DND-41 (cell line): Measurements from ENCODE around the gene GNB2.

ENCODE experiments used
- ATAC-seq: fragments of 200-7000 bp; cut with Tn5 transposase; 3 replicates; pipeline ENCODE4 v1.9.1; 2021; ENCODE audit warnings: low read depth; ENCODE audit not compliant: insufficient read depth
- DNase-seq: peaks from one replicate; pipeline ENCODE4 v3.0.0-alpha.2; 2020
- H2AFZ ChIP-seq: 2 replicates; pipeline ENCODE4 v1.6.0; 2012; ENCODE audit warnings: low read depth, low read length
- H3K27ac ChIP-seq: 2 replicates; pipeline ENCODE4 v1.5.1; 2012; ENCODE audit warnings: low read length, inconsistent platforms
- H3K27me3 ChIP-seq: fragments of 200-600 bp; sonication (generic); 2 replicates; pipeline ENCODE4 v1.6.0; 2012; ENCODE audit warnings: low read length, mild to moderate bottlenecking, inconsistent platforms; ENCODE audit not compliant: insufficient read depth, poor library complexity
- H3K36me3 ChIP-seq: 2 replicates; pipeline ENCODE4 v1.5.1; 2012; ENCODE audit warnings: low read length, inconsistent platforms; ENCODE audit not compliant: insufficient read depth
- H3K4me1 ChIP-seq: 2 replicates; pipeline ENCODE4 v1.5.1; 2012; ENCODE audit warnings: mild to moderate bottlenecking, low read length; ENCODE audit not compliant: insufficient read depth
- H3K4me2 ChIP-seq: 2 replicates; pipeline ENCODE4 v1.6.0; 2012; ENCODE audit warnings: mild to moderate bottlenecking, moderate library complexity, low read length, inconsistent platforms; ENCODE audit not compliant: insufficient read depth
- H3K4me3 ChIP-seq, 2 experiments: fragments of 200-600 bp in 1 of 2; shearing (Covaris generic) in 1 of 2; 2 replicates each; pipeline ENCODE4 v1.5.1; 2012 to 2016; ENCODE audit warnings: inconsistent platforms in 2 of 2, low read length in 2 of 2, mild to moderate bottlenecking in 2 of 2, low read depth in 1 of 2, moderate library complexity in 1 of 2
- H3K79me2 ChIP-seq: 2 replicates; pipeline ENCODE4 v1.6.0; 2012; ENCODE audit warnings: low read length, inconsistent platforms; ENCODE audit not compliant: insufficient read depth
- H3K9ac ChIP-seq: 2 replicates; pipeline ENCODE4 v1.6.0; 2012; ENCODE audit warnings: low read depth, mild to moderate bottlenecking, inconsistent platforms, low read length, moderate library complexity
- H3K9me3 ChIP-seq: 2 replicates; pipeline ENCODE4 v1.5.1; 2012; ENCODE audit warnings: low read length, moderate library complexity, mild to moderate bottlenecking, inconsistent platforms; ENCODE audit not compliant: insufficient read depth, severe bottlenecking
- H4K20me1 ChIP-seq: 2 replicates; pipeline ENCODE4 v1.6.0; 2012; ENCODE audit warnings: low read length; ENCODE audit not compliant: insufficient read depth
- EZH2 ChIP-seq: IDR thresholded peaks from 3 replicates; pipeline ENCODE4 v1.6.1; 2012; ENCODE audit warnings: borderline replicate concordance, low read depth, mild to moderate bottlenecking, moderate library complexity, low read length, inconsistent platforms; ENCODE audit not compliant: severe bottlenecking
- TF ChIP-seq, protein P1 (sequence below): IDR thresholded peaks from 2 replicates; pipeline ENCODE4 v1.5.1; 2012; ENCODE audit warnings: borderline replicate concordance, low read length, moderate library complexity, mild to moderate bottlenecking; ENCODE audit not compliant: poor library complexity, severe bottlenecking; ENCODE audit errors: extremely low read depth

The GNB2 gene

DNA sequence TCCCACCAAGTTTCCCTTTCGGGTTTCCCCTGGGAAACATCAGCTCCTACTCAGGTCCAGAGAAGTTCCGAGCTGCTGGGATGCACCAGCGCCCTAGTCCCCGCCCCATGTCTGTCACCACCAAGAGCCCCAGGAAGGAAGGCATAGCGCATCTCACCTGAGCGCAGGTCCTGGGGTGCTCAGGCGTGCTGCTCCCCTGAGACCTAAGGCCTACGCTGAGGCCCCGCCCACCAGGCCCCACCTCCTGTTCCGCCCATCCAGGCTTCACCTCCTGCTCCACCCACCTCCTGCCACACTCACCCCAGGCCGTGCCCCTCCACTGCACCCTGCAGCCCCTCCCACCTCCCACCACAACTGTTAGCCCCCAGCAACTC, 31.0 kb upstream of the GNB2 start:
- no peak overlapping the region for H3K27ac ChIP-seq
- H3K9me3 ChIP-seq = no peaks in the 10 kb centered on the region
- H3K4me2 ChIP-seq = no peak overlapping the region
- H3K27me3 ChIP-seq = peaks cover 1% of the 10 kb centered on the region
- no peak overlapping the region for H3K9ac ChIP-seq
- H3K36me3 ChIP-seq = no peaks in the 10 kb centered on the region
- no peaks in the 10 kb centered on the region for H4K20me1 ChIP-seq
- no peaks in the 10 kb centered on the region for H3K79me2 ChIP-seq
- H3K4me1 ChIP-seq = no peaks in the 10 kb centered on the region
- H3K4me3 ChIP-seq = no peak overlapping the region
- ATAC-seq = peak; percentile 73
- no peak overlapping the region for H2AFZ ChIP-seq
- TF ChIP-seq, protein P1, sequence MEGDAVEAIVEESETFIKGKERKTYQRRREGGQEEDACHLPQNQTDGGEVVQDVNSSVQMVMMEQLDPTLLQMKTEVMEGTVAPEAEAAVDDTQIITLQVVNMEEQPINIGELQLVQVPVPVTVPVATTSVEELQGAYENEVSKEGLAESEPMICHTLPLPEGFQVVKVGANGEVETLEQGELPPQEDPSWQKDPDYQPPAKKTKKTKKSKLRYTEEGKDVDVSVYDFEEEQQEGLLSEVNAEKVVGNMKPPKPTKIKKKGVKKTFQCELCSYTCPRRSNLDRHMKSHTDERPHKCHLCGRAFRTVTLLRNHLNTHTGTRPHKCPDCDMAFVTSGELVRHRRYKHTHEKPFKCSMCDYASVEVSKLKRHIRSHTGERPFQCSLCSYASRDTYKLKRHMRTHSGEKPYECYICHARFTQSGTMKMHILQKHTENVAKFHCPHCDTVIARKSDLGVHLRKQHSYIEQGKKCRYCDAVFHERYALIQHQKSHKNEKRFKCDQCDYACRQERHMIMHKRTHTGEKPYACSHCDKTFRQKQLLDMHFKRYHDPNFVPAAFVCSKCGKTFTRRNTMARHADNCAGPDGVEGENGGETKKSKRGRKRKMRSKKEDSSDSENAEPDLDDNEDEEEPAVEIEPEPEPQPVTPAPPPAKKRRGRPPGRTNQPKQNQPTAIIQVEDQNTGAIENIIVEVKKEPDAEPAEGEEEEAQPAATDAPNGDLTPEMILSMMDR = no peak
- TF ChIP-seq EZH2 = no peak
- peak; percentile 33 for DNase-seq

DNA sequence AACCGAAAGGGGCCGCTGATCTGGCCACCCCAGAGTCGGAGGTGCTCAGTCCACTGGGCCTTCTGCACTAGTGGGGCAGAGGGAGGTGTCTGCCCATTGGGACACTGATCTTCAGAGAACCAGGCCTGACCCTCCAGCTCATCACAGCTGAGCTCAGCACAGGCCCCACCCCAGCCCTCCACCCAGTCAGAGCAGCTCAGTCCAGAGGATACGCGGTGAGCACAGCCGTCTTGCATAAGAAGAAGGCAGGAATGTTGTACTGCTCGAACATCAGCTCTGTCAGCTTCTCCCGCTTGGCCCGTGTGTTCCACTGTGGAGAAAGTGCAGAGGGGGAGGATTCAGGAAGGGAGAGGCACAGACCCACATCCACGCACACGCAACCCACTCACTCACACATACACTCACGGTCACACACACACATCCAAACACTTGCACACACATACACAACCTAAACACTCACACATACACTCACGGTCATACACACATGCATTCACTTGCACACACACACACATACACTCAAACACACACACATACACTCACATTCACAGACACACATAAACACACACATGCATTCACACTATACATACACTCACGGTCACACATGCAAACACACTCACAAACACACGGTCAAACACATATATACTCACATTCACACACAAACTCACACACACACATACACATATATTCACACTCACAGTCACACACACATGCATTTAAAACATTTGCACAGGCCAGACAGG, 23.5 kb upstream of the GNB2 start:
- Histone ChIP-seq H3K79me2 (no peaks in the 10 kb centered on the region), H3K27me3 (peaks cover 2% of the 10 kb centered on the region), H3K4me1 (no peaks in the 10 kb centered on the region), H3K9me3 (no peaks in the 10 kb centered on the region), H3K27ac (no peak overlapping the region), H4K20me1 (no peaks in the 10 kb centered on the region), H3K4me3 (no peak overlapping the region), H3K36me3 (no peaks in the 10 kb centered on the region), H3K4me2 (no peak overlapping the region), H2AFZ (no peak overlapping the region), H3K9ac (no peak overlapping the region)
- DNase-seq (no peak), ATAC-seq (no peak)
- TF ChIP-seq EZH2 = no peak

DNA sequence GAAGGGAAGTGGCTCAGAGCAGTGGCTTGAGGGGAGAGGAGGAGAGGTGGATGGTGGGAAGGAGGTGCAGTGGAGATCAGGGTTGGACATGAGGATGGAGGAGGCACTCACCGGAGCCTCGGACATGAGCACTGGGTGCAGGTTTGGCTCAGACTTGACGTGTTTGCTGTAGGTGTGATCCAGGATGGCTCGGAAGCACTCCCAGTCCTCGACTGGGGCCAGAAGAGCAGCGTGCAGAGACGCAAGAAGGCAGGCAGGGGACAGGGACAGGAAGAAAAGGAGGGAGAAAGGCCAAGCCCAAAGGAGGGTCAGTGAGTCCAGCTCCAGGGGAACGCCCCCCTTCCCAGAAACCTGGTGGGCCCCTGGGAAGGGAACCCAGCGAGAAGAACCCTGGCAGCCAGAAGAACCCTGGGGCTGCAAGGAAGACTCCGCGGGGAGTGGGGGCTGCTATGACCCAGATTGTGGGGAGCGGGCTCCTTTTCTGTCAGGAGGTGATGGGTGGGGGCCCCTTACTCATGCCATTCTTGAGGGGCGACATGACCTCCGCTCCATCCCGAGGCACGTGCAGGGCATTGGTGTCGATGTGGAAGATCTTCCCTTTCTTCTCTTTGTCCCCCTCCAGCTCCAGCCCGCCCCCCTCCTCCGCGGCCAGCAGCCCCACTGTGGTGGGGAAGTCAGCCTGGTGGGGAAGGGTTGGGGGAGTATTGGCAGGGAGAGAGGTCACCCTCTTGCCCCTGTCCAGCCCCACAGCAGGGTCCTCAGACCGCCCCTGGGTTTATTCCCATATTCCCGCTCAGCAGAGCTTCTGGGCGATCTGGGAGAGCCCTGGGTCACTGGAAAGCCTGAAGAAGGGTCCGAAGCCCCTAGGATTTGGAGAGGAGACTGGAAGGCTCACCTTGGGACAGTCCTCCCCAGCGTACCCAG, 18.4 kb upstream of the GNB2 start:
- H3K4me1 ChIP-seq = no peaks in the 10 kb centered on the region
- no peaks in the 10 kb centered on the region for H3K36me3 ChIP-seq
- H3K4me3 ChIP-seq = no peak overlapping the region
- ATAC-seq (no peak), DNase-seq (no peak)
- TF ChIP-seq, protein P1 = no peak
- no peak for TF ChIP-seq EZH2
- no peak overlapping the region for H3K9ac ChIP-seq
- no peak overlapping the region for H3K4me2 ChIP-seq
- no peaks in the 10 kb centered on the region for H3K27me3 ChIP-seq
- no peaks in the 10 kb centered on the region for H3K79me2 ChIP-seq
- H4K20me1 ChIP-seq = no peaks in the 10 kb centered on the region
- no peaks in the 10 kb centered on the region for H3K9me3 ChIP-seq
- no peak overlapping the region for H2AFZ ChIP-seq
- no peak overlapping the region for H3K27ac ChIP-seq
